AG10803 (cell line): ENCODE results near the gene RTL1.

Experiments
- DNase-seq: peaks from one replicate; pipeline ENCODE4 v3.0.0; 2010; ENCODE audit warnings: low read depth
- H3K4me3 ChIP-seq: 2 replicates; pipeline ENCODE4 v1.5.1; 2011; ENCODE audit warnings: mild to moderate bottlenecking, low read length, control low read depth
- CTCF ChIP-seq: conservative IDR thresholded peaks from 2 replicates; pipeline ENCODE4 v1.5.1; 2011; ENCODE audit warnings: mild to moderate bottlenecking, low read length, control low read depth, inconsistent platforms

RTL1 gene

GRCh38 chr14:100838493-100839314 is 64.8 kb downstream of the RTL1 start:
- no peak overlapping the region for H3K4me3 ChIP-seq
- TF ChIP-seq CTCF = no peak
- no peak for DNase-seq

- DNase-seq = no peak
- H3K4me3 ChIP-seq = no peak overlapping the region
- no peak for TF ChIP-seq CTCF
These were observed 65.6 kb downstream of the RTL1 start for GRCh38 chr14:100837805-100838350.

- no peak overlapping the region for H3K4me3 ChIP-seq
- no peak for DNase-seq
- TF ChIP-seq CTCF = no peak
These were observed 66.3 kb downstream of the RTL1 start for GRCh38 chr14:100836941-100837804.

- no peak overlapping the region for H3K4me3 ChIP-seq
- no peak for DNase-seq
- no peak for TF ChIP-seq CTCF
These were observed 67.2 kb downstream of the RTL1 start for GRCh38 chr14:100836311-100836805.

GRCh38 chr14:100835548-100836310 is 67.8 kb downstream of the RTL1 start:
- H3K4me3 ChIP-seq = no peak overlapping the region
- no peak for TF ChIP-seq CTCF
- DNase-seq = no peak

- no peak for DNase-seq
- no peak for TF ChIP-seq CTCF
- no peak overlapping the region for H3K4me3 ChIP-seq
These were observed 68.6 kb downstream of the RTL1 start for GRCh38 chr14:100834794-100835547.
